ENCODE measurements around the gene DSCAML1. TPM values are rescaled to one million over a fixed set of nuclear protein-coding genes. Genes with fewer than 3 reads are reported as not detected.

The DSCAML1 gene
- total RNA-seq, 1 donor from 2014 or later: 0.16 TPM

DNA sequence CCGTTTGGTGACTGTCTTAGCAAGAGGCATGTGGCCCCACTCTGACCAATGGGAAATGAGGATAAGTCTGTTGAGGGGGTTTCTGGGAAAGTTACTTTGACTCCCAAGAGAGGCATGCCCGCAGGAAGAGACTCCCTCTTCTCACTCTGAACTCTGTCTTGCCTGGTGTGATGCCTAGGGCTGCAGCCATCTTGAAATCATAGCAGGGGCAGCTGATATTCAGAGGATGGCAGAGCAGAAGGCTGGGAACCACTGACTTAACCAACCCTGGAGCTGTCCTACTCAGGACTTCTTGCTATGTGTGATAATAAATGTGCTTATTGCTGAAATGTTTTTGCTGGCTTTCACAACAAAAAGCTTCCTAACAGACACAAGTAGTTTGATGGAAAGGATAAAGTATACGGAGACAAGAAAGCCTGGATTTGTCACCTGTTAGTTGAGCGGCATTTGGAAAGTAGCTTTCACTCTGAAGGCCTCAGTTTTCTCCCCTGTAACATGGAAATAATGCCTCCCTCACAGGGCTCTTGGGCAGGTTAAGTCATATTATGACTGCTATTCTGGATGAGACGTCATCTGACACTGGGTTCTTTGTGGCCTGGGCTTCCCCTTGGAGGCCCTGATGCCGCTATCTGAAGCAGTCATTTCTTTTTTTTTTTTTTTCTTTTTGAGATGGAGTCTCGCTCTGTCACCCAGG, 340.8 kb downstream of the DSCAML1 start:
- Histone ChIP-seq H3K9ac (ENCODE audit: low read length) (no peak overlapping the region), H3K36me3 (ENCODE audit: insufficient read depth, low read length) (no peaks in the 10 kb centered on the region), H3K4me2 (ENCODE audit: low read length) (no peak overlapping the region), H3K9me3 (ENCODE audit: insufficient read depth, low read depth, low read length) (no peaks in the 10 kb centered on the region), H4K20me1 (ENCODE audit: insufficient read depth, low read length) (no peaks in the 10 kb centered on the region), H3K4me1 (ENCODE audit: insufficient read depth, low read length) (no peaks in the 10 kb centered on the region), H3K4me3 (ENCODE audit: insufficient read depth, low read depth, low read length) (no peak overlapping the region), H3K27ac (ENCODE audit: low read depth, low read length) (no peak overlapping the region), H2AFZ (ENCODE audit: low read depth, low read length) (no peak overlapping the region), H3K79me2 (ENCODE audit: insufficient read depth, low read length) (no peaks in the 10 kb centered on the region), H3K27me3 (ENCODE audit: insufficient read depth, low read length) (peaks cover 4% of the 10 kb centered on the region)
- peaks cover 12% of the 10 kb centered on the region for H3K4me1 Mint-ChIP-seq (ENCODE audit: low read depth, unreplicated experiment)
- H3K9me3 Mint-ChIP-seq (ENCODE audit: unreplicated experiment): peaks cover 4% of the 10 kb centered on the region
- DNase-seq (ENCODE audit: low read depth): no peak
- no peak for FAIRE-seq
- no peak overlapping the region for H3K4me3 Mint-ChIP-seq (ENCODE audit: unreplicated experiment)
- no peak overlapping the region for H3K27ac Mint-ChIP-seq (ENCODE audit: unreplicated experiment)
- no peaks in the 10 kb centered on the region for H3K36me3 Mint-ChIP-seq (ENCODE audit: low read depth, unreplicated experiment)
- H3K27me3 Mint-ChIP-seq (ENCODE audit: low read depth, unreplicated experiment): peaks cover 34% of the 10 kb centered on the region
- TF ChIP-seq, protein P1, sequence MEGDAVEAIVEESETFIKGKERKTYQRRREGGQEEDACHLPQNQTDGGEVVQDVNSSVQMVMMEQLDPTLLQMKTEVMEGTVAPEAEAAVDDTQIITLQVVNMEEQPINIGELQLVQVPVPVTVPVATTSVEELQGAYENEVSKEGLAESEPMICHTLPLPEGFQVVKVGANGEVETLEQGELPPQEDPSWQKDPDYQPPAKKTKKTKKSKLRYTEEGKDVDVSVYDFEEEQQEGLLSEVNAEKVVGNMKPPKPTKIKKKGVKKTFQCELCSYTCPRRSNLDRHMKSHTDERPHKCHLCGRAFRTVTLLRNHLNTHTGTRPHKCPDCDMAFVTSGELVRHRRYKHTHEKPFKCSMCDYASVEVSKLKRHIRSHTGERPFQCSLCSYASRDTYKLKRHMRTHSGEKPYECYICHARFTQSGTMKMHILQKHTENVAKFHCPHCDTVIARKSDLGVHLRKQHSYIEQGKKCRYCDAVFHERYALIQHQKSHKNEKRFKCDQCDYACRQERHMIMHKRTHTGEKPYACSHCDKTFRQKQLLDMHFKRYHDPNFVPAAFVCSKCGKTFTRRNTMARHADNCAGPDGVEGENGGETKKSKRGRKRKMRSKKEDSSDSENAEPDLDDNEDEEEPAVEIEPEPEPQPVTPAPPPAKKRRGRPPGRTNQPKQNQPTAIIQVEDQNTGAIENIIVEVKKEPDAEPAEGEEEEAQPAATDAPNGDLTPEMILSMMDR (IDR thresholded peaks at IDR 0.05; ENCODE audit: insufficient read depth, low read depth, low read length): no peak
- no peak for TF ChIP-seq EZH2 (IDR thresholded peaks at IDR 0.05; ENCODE audit: insufficient read depth, low read length)

DNA sequence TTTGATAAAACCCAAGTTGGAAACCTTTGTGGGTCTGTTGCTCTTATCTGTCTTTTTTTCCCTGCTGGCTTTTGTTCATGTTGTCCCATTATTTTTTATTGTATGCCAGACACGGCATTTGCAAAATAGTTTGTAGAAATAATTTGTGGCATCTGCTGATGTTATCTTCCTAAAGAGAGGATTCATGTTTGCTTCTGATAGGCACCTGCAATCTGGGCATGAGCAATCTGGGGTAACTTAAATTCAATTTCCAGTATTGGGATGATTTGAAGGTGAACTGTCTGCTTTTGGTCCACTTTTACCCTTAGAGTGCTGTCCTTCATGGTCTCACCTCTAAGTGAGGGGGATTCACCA, 342.5 kb downstream of the DSCAML1 start:
- Mint-ChIP-seq H3K4me1 (ENCODE audit: low read depth, unreplicated experiment) (peaks cover 5% of the 10 kb centered on the region), H3K27me3 (ENCODE audit: low read depth, unreplicated experiment) (peaks cover 24% of the 10 kb centered on the region), H3K4me3 (ENCODE audit: unreplicated experiment) (no peak overlapping the region), H3K36me3 (ENCODE audit: low read depth, unreplicated experiment) (peaks cover 2% of the 10 kb centered on the region), H3K9me3 (ENCODE audit: unreplicated experiment) (peaks cover 4% of the 10 kb centered on the region), H3K27ac (ENCODE audit: unreplicated experiment) (no peak overlapping the region)
- no peak for TF ChIP-seq EZH2 (IDR thresholded peaks at IDR 0.05; ENCODE audit: insufficient read depth, low read length)
- TF ChIP-seq, protein P1 (IDR thresholded peaks at IDR 0.05; ENCODE audit: insufficient read depth, low read depth, low read length): no peak
- no peaks in the 10 kb centered on the region for H3K4me1 ChIP-seq (ENCODE audit: insufficient read depth, low read length)
- DNase-seq (ENCODE audit: low read depth) (no peak), FAIRE-seq (no peak)
- H3K36me3 ChIP-seq (ENCODE audit: insufficient read depth, low read length): no peaks in the 10 kb centered on the region
- H2AFZ ChIP-seq (ENCODE audit: low read depth, low read length): no peak overlapping the region
- H3K9me3 ChIP-seq (ENCODE audit: insufficient read depth, low read depth, low read length): no peaks in the 10 kb centered on the region
- H3K27me3 ChIP-seq (ENCODE audit: insufficient read depth, low read length): peaks cover 4% of the 10 kb centered on the region
- H3K4me2 ChIP-seq (ENCODE audit: low read length): no peak overlapping the region
- no peaks in the 10 kb centered on the region for H4K20me1 ChIP-seq (ENCODE audit: insufficient read depth, low read length)
- no peak overlapping the region for H3K27ac ChIP-seq (ENCODE audit: low read depth, low read length)
- no peaks in the 10 kb centered on the region for H3K79me2 ChIP-seq (ENCODE audit: insufficient read depth, low read length)
- no peak overlapping the region for H3K9ac ChIP-seq (ENCODE audit: low read length)
- H3K4me3 ChIP-seq (ENCODE audit: insufficient read depth, low read depth, low read length): no peak overlapping the region

DNA sequence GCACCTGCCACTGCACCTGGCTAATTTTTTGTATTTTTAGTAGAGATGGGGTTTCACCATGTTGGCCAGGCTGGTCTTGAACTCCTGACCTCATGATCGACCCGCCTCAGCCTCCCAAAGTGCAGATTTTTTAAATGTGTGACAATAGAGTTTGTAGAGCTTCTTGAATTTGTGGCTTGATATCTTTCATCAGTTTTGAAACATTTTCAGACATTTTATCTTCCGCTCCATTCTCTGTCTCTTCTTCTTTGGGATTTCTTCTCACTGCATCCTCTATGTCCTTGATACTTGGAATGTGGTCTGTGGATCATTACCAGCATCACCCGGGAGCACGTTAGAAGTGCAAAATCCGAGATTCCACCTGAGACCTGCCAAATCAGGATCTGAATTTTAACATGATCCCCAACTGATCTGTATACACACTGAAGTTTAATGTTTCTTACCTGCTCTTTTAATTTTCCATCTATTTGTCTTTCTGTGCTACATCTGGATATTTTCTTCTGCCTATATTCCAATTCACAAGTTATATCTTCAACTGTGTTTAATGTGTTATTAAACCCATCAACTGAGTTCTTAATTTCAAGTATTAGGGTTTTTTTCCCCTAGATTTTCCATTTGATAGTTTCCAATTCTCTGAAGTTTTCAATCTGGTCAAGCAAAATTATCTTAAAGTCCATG, 343.0 kb downstream of the DSCAML1 start:
- Histone ChIP-seq H3K4me1 (ENCODE audit: insufficient read depth, low read length) (no peaks in the 10 kb centered on the region), H3K9me3 (ENCODE audit: insufficient read depth, low read depth, low read length) (no peaks in the 10 kb centered on the region), H3K4me3 (ENCODE audit: insufficient read depth, low read depth, low read length) (no peak overlapping the region), H3K27ac (ENCODE audit: low read depth, low read length) (no peak overlapping the region), H3K36me3 (ENCODE audit: insufficient read depth, low read length) (no peaks in the 10 kb centered on the region), H3K9ac (ENCODE audit: low read length) (no peak overlapping the region), H3K4me2 (ENCODE audit: low read length) (no peak overlapping the region), H3K27me3 (ENCODE audit: insufficient read depth, low read length) (peaks cover 4% of the 10 kb centered on the region), H2AFZ (ENCODE audit: low read depth, low read length) (no peak overlapping the region), H3K79me2 (ENCODE audit: insufficient read depth, low read length) (no peaks in the 10 kb centered on the region), H4K20me1 (ENCODE audit: insufficient read depth, low read length) (no peaks in the 10 kb centered on the region)
- Mint-ChIP-seq H3K4me3 (ENCODE audit: unreplicated experiment) (no peak overlapping the region), H3K36me3 (ENCODE audit: low read depth, unreplicated experiment) (peaks cover 2% of the 10 kb centered on the region), H3K27me3 (ENCODE audit: low read depth, unreplicated experiment) (peaks cover 21% of the 10 kb centered on the region), H3K9me3 (ENCODE audit: unreplicated experiment) (peaks cover 4% of the 10 kb centered on the region), H3K27ac (ENCODE audit: unreplicated experiment) (no peak overlapping the region), H3K4me1 (ENCODE audit: low read depth, unreplicated experiment) (peaks cover 8% of the 10 kb centered on the region)
- no peak for FAIRE-seq
- TF ChIP-seq, protein P1 (IDR thresholded peaks at IDR 0.05; ENCODE audit: insufficient read depth, low read depth, low read length): no peak
- no peak for TF ChIP-seq EZH2 (IDR thresholded peaks at IDR 0.05; ENCODE audit: insufficient read depth, low read length)
- DNase-seq (ENCODE audit: low read depth): no peak
